GM21576 (cell line): ENCODE measurements around the gene PIGV.
"Not testable (repeated sequence)": the region's sequence is repeated elsewhere in the genome, so short reads cannot be mapped to it uniquely, and the experiment has no call there.

ENCODE experiments used
- ATAC-seq: cut with Tn5 transposase; IDR thresholded peaks from one replicate; pipeline ENCODE4 v1.9.1; 2021; ENCODE audit warnings: mild to moderate bottlenecking, moderate library complexity; ENCODE audit not compliant: unreplicated experiment

The PIGV gene

GRCh38 chr1:26831546-26832248 lies 43.9 kb downstream of the PIGV start:
- ATAC-seq = no peak

GRCh38 chr1:26832249-26832960 lies 44.7 kb downstream of the PIGV start:
- no peak for ATAC-seq

GRCh38 chr1:26833432-26834405 lies 46.0 kb downstream of the PIGV start:
- ATAC-seq = peak; percentile 80

- ATAC-seq = not testable (repeated sequence)
These were observed 49.9 kb downstream of the PIGV start for GRCh38 chr1:26837665-26838064.

- peak; percentile 89 for ATAC-seq
These were observed 51.0 kb downstream of the PIGV start for GRCh38 chr1:26838474-26839338.

GRCh38 chr1:26839339-26839722 lies 51.6 kb downstream of the PIGV start:
- peak; percentile 5 for ATAC-seq

GRCh38 chr1:26839779-26840178 lies 52.0 kb downstream of the PIGV start:
- no peak for ATAC-seq

GRCh38 chr1:26844424-26845196 lies 56.9 kb downstream of the PIGV start:
- ATAC-seq = no peak

GRCh38 chr1:26847826-26848225 lies 60.1 kb downstream of the PIGV start:
- ATAC-seq = not testable (repeated sequence)
